ENCODE results near the gene MTR. TPM values are rescaled to one million over a fixed set of nuclear protein-coding genes. Genes with fewer than 3 reads are reported as not detected.

The MTR gene
- 15.9 TPM for polyA plus RNA-seq (2013, experiment 1 of 2; ENCODE audit: insufficient read length)
- polyA plus RNA-seq (2013, experiment 2 of 2; ENCODE audit: insufficient read length) = 16.1 TPM

GRCh38 chr1:236795035-236795756, at the start of gene MTR:
TSS of gene MTR (plus strand) at chr1:236795292. CDS start at chr1:236795704, 412 bp downstream.
- peak; percentile 99 for DNase-seq

- no peak for DNase-seq
Measured at GRCh38 chr1:236746785-236747184, 48.3 kb upstream of the MTR start.

GRCh38 chr1:236747311-236747985, 47.6 kb upstream of the MTR start:
- DNase-seq = no peak

GRCh38 chr1:236748268-236748870, 46.7 kb upstream of the MTR start:
- DNase-seq = no peak

GRCh38 chr1:236750928-236751327, 44.2 kb upstream of the MTR start:
- no peak for DNase-seq

- DNase-seq = no peak
Measured at GRCh38 chr1:236751385-236751784, 43.7 kb upstream of the MTR start.

GRCh38 chr1:236751935-236752334, 43.2 kb upstream of the MTR start:
- no peak for DNase-seq

GRCh38 chr1:236753516-236753915, 41.6 kb upstream of the MTR start:
- DNase-seq = peak; percentile 35

GRCh38 chr1:236753964-236754363, 41.1 kb upstream of the MTR start:
- DNase-seq = no peak

- DNase-seq = no peak
Measured at GRCh38 chr1:236754525-236755210, 40.4 kb upstream of the MTR start.

GRCh38 chr1:236757640-236758039, 37.5 kb upstream of the MTR start:
- no peak for DNase-seq

GRCh38 chr1:236759252-236759859, 35.7 kb upstream of the MTR start:
- DNase-seq = peak; percentile 51

- no peak for DNase-seq
Measured at GRCh38 chr1:236760480-236760879, 34.6 kb upstream of the MTR start.

- DNase-seq = no peak
Measured at GRCh38 chr1:236760986-236761385, 34.1 kb upstream of the MTR start.

GRCh38 chr1:236761397-236762132, 33.5 kb upstream of the MTR start:
- DNase-seq = no peak

- DNase-seq = peak; percentile 4
Measured at GRCh38 chr1:236762410-236762809, 32.7 kb upstream of the MTR start.

GRCh38 chr1:236765831-236766230, 29.3 kb upstream of the MTR start:
- no peak for DNase-seq

- DNase-seq = no peak
Measured at GRCh38 chr1:236766506-236766905, 28.6 kb upstream of the MTR start.

- DNase-seq = no peak
Measured at GRCh38 chr1:236767276-236767675, 27.8 kb upstream of the MTR start.

GRCh38 chr1:236768601-236769000, 26.5 kb upstream of the MTR start:
- DNase-seq = no peak

GRCh38 chr1:236773919-236774318, 21.2 kb upstream of the MTR start:
- DNase-seq = no peak

GRCh38 chr1:236774926-236775325, 20.2 kb upstream of the MTR start:
- DNase-seq = peak; percentile 6
